ENCODE data around the gene DUSP16.

GRCh38 chr12:12506496-12506890, 56.2 kb downstream of the DUSP16 start:
- TF ChIP-seq TP53 (CRISPR knock-in tag; IDR thresholded peaks at IDR 0.05) (no peak), TEAD1 (CRISPR knock-in tag; IDR thresholded peaks at IDR 0.05) (no peak), CTCF (IDR thresholded peaks at IDR 0.05) (no peak), SP1 (CRISPR knock-in tag; conservative IDR thresholded peaks at IDR 0.05) (no peak), HMGXB4 (CRISPR knock-in tag; IDR thresholded peaks at IDR 0.05) (no peak)
- TF ChIP-seq, protein P1, sequence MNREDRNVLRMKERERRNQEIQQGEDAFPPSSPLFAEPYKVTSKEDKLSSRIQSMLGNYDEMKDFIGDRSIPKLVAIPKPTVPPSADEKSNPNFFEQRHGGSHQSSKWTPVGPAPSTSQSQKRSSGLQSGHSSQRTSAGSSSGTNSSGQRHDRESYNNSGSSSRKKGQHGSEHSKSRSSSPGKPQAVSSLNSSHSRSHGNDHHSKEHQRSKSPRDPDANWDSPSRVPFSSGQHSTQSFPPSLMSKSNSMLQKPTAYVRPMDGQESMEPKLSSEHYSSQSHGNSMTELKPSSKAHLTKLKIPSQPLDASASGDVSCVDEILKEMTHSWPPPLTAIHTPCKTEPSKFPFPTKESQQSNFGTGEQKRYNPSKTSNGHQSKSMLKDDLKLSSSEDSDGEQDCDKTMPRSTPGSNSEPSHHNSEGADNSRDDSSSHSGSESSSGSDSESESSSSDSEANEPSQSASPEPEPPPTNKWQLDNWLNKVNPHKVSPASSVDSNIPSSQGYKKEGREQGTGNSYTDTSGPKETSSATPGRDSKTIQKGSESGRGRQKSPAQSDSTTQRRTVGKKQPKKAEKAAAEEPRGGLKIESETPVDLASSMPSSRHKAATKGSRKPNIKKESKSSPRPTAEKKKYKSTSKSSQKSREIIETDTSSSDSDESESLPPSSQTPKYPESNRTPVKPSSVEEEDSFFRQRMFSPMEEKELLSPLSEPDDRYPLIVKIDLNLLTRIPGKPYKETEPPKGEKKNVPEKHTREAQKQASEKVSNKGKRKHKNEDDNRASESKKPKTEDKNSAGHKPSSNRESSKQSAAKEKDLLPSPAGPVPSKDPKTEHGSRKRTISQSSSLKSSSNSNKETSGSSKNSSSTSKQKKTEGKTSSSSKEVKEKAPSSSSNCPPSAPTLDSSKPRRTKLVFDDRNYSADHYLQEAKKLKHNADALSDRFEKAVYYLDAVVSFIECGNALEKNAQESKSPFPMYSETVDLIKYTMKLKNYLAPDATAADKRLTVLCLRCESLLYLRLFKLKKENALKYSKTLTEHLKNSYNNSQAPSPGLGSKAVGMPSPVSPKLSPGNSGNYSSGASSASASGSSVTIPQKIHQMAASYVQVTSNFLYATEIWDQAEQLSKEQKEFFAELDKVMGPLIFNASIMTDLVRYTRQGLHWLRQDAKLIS (CRISPR knock-in tag; IDR thresholded peaks at IDR 0.05; ENCODE audit: borderline replicate concordance), result no peak

Measured in WTC11 (cell line).